Left lobe of liver (tissue), 2 donors: ENCODE results near the gene CXCR2. TPM values are rescaled to one million over a fixed set of nuclear protein-coding genes. Genes with fewer than 3 reads are reported as not detected.
"Not testable (repeated sequence)": the region's sequence is repeated elsewhere in the genome, so short reads cannot be mapped to it uniquely, and the experiment has no call there.

Experiments
- ATAC-seq: fragments of 200-7000 bp; cut with Tn5 transposase; one replicate; pipeline ENCODE4 v1.9.1; 2020; ENCODE audit warnings: mild to moderate bottlenecking, moderate library complexity
- DNase-seq: peaks from one replicate; pipeline ENCODE4 v3.0.0-alpha.2; 2020; ENCODE audit warnings: low spot score
- total RNA-seq: library from RNA; stranded (reverse); gene quantifications from one replicate; pipeline ENCODE4 v1.2.1, GENCODE V29; 2021
- donor health status: DM: no; HTN: no; CAD: no; lungs with moderate emphysema.
- donor health status: DM: no; HTN: yes; CAD: no.

CXCR2 gene
- 0.45 TPM for total RNA-seq

DNA sequence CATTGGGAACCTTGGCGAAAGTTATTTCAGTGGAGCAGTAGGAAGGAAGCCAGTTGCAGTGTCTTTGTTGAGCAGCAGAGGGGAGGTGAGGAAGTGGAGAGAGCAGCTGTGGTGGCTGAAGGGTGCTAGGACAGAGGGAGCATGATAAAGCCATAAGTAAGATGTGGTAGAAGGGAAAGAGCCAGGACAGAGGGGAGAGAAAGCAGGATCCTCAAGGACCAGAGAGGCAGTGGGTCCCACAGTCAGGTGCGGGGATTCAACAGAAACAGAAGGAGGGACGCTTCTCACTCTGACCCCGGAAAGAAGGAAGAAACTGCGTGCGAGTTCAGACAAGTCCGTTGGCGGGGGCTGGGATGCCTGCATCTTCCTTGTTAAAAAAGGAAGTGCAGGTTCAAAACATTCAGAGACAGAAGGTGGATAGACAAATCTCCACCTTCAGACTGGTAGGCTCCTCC lies at the start of gene CXCR2:
Gene CXCR2 (plus strand): TSS at position 403 of the 455 bp plus-strand sequence. CDS start 8,774 bp downstream, outside the sequence.
- ATAC-seq = peak; percentile 32
- no peak for DNase-seq

DNA sequence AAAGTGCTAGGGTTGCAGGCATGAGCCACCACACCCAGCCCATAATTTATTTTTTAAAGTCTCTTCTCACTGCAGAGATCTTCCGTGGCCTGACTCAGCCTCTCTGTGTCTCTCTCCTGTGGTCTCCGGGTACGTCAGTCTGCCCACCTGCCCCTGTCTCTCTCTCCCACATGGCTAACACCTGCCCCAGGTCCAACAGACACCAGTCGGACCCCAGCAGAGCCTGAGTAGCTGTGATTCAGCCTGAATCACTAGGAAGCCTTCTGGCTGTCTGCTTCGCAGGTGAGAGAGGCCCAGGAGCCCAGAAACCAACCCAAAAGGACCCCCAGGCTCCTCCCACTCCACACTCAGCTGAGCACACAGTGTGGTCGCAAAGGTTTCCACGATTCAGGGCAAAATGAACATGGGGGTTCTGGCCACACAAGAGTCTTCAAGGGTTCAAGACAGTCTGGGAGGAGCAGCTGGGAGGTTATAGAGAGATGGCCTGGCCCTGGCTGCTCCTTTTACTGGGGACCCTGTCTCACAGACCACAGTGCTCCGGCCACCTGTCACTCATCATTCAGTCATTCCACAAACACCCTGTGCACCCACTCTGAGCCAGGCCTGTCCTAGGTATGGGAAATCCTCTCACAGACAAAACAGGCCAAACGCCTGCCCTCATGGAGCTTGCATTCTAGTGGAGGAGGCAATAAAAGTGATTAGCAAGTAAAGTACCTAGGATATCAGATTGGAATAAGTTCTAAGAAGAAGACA lies 48.2 kb upstream of the CXCR2 start:
- ATAC-seq (no peak), DNase-seq (no peak)

- DNase-seq = peak; percentile 42
- no peak for ATAC-seq
Observed at GRCh38 chr2:218079943-218080913, 45.6 kb upstream of the CXCR2 start.

GRCh38 chr2:218081063-218081462 lies 44.8 kb upstream of the CXCR2 start:
- ATAC-seq = no peak
- DNase-seq = no peak

DNA sequence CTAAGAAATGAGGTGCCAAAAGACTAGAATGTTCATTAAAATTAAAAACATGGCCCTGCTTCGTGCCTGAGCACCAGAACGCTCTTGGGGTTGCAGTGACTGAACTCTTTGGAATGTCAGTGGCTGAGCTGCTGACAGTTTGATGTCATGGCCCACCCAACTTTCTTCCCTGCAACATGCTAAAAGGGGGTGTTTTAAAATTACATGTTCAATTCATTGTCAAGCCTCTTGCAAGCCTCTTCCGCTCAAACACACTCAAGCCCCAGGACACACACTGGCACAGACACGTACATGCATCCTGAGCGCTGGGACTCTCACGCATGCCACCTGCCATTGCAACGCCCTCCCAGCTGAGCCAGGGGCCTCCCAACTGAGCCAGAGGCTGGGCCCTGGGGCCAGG lies 44.1 kb upstream of the CXCR2 start:
- ATAC-seq (no peak), DNase-seq (no peak)

- ATAC-seq = no peak
- DNase-seq = no peak
Observed at GRCh38 chr2:218082586-218083351, 43.1 kb upstream of the CXCR2 start.

DNA sequence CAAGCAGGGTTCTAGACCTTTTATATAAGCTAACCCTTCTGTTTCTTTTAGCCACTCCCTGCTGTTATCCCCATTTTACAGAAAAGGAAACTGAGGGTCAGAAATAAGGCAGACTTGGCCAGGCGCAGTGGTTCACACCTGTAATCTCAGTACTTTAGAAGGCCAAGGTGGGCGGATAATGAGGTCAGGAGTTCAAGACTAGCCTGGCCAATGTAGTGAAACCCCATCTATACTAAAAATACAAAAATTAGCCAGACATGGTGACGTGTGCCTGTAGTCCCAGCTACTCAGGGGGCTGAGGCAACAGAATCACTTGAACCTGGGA lies 42.5 kb upstream of the CXCR2 start:
- ATAC-seq (no peak), DNase-seq (no peak)

- no peak for ATAC-seq
- DNase-seq = no peak
Observed at GRCh38 chr2:218086478-218086877, 39.4 kb upstream of the CXCR2 start.

- DNase-seq = no peak
- ATAC-seq = no peak
Observed at GRCh38 chr2:218089259-218089658, 36.6 kb upstream of the CXCR2 start.

- ATAC-seq (no peak), DNase-seq (no peak)
Observed at GRCh38 chr2:218091746-218092145, 34.1 kb upstream of the CXCR2 start.

DNA sequence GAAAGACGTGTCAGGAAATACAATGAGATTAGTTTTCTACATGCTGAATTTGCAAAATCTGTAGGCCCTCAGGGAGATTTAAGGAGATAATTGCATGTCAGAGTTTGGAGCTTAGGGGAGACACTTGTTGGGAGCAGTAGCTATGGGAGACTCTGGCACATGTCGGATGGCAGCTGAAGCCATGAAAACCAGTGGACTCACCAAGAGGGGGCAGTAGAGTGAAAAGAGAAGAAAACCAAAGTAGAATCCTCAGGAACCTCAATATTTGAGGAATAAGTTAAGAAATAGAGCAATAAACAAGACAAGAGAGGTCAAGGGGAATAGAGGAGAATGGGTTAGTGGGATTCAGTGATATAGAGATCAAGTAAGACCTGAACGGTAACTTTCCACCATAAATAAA lies 31.9 kb upstream of the CXCR2 start:
- DNase-seq (no peak), ATAC-seq (no peak)

GRCh38 chr2:218095853-218096252 lies 30.0 kb upstream of the CXCR2 start:
- no peak for DNase-seq
- ATAC-seq = no peak

- DNase-seq (no peak), ATAC-seq (no peak)
Observed at GRCh38 chr2:218097975-218098374, 27.9 kb upstream of the CXCR2 start.

DNA sequence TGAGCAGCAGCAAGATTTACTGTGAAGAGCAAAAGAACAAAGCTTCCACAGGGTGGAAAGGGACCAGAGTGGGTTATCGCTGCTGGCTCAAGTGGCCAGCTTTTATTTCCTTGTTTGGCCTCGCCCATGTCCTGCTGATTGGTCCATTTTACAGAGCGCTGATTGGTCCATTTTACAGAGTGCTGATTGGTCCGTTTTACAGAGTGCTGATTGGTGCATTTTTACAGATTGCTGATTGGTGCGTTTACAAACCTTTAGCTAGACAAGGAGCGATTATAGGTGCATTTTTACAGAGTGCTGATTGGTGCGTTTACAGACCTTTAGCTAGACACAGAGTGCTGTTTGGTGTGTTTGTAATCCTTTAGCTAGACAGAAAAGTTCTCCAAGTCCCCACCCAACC lies 17.0 kb upstream of the CXCR2 start:
- not testable (repeated sequence) for ATAC-seq, DNase-seq

GRCh38 chr2:218121789-218122188 lies 4.0 kb upstream of the CXCR2 start:
- ATAC-seq, DNase-seq: not testable (repeated sequence)

GRCh38 chr2:218122286-218122685 lies 3.5 kb upstream of the CXCR2 start:
- DNase-seq, ATAC-seq: not testable (repeated sequence)

- DNase-seq (no peak), ATAC-seq (no peak)
Observed at GRCh38 chr2:218123986-218124385, 1.8 kb upstream of the CXCR2 start.

DNA sequence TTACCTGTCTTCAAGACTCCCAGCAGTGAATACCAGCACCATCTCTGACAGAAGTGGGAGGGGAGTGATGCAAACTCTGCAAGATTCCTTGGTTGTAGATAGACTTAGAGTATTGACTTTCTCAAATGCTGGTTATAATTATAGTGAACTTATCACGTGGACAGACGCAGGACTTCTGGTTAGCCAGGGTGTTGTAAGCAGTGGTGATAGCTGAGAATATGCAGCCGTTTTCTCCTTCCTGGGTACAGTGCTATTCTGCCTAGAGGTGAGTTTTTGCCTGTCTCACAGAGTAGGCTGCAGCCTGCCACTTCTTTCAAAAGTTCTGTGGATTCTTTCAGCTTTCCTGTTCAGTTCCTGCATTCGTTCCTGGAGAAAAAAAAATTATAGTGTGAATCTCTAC lies 733 bp upstream of the CXCR2 start:
- ATAC-seq (no peak), DNase-seq (no peak)

- DNase-seq (no peak), ATAC-seq (no peak)
Observed at GRCh38 chr2:218127929-218128455, 2.2 kb downstream of the CXCR2 start.

GRCh38 chr2:218128781-218129457 lies 3.1 kb downstream of the CXCR2 start:
- DNase-seq = no peak
- ATAC-seq = no peak
